H54 (cell line): ENCODE results near the gene RGS18.
"Not testable (repeated sequence)": the region's sequence is repeated elsewhere in the genome, so short reads cannot be mapped to it uniquely, and the experiment has no call there.

Source experiments
- DNase-seq: peaks from one replicate; pipeline ENCODE4 v3.0.0; 2011; ENCODE audit warnings: low spot score, mixed read lengths; ENCODE audit not compliant: insufficient read length
- FAIRE-seq: peaks from 3 replicates; lab custom pipeline; 2011; peaks lifted over from hg19 to GRCh38; lab: Jason Lieb, UNC
- POLR2A ChIP-seq: IDR thresholded peaks from 2 replicates; pipeline ENCODE4 v1.6.1; 2011; ENCODE audit warnings: low read depth, mild to moderate bottlenecking, low read length

RGS18 gene, protein sequence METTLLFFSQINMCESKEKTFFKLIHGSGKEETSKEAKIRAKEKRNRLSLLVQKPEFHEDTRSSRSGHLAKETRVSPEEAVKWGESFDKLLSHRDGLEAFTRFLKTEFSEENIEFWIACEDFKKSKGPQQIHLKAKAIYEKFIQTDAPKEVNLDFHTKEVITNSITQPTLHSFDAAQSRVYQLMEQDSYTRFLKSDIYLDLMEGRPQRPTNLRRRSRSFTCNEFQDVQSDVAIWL

DNA sequence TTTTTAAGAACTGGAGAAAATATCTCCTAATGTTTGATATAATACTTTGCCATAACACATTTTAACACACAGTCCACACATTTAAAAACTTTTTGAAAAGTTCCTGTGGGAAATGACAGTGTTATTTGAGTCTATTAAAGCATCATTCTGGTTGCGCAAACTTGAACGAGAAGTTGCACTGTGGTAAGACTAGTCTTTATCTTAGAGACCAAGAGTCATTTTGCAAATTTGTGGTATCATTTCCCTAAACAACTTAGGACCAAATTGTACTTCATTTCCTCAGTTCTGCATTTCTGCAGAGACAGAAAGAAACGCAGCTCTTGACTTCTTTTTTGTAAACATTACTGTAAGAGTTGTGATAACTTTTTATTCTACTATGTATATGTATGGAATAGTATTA is at the start of gene RGS18:
TSS of gene RGS18 (plus strand) at position 282 of the 400 bp plus-strand sequence. CDS start 176 bp downstream, outside the sequence.
- FAIRE-seq = no peak
- TF ChIP-seq POLR2A = no peak
- DNase-seq = no peak

DNA sequence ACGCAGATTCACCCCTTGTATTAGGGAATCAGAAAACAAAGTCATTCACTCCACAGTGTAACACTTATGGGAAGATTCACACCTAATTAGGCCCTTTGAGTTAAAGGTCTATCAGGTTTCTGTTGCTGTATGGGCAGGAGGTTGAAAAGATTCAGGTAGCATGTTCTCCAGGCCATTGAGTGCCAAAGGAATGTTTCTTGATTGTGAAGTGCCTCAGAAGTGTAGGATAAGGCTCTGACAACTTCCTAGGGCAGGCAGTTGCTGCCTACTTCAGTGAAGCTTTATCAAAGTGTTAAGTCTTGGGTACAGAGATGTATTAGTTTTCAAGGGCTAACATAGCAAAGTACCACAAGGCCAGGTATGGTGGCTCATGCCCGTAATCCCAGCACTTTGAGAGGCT is 48.7 kb upstream of the RGS18 start:
- DNase-seq = no peak
- no peak for FAIRE-seq
- TF ChIP-seq POLR2A = no peak

DNA sequence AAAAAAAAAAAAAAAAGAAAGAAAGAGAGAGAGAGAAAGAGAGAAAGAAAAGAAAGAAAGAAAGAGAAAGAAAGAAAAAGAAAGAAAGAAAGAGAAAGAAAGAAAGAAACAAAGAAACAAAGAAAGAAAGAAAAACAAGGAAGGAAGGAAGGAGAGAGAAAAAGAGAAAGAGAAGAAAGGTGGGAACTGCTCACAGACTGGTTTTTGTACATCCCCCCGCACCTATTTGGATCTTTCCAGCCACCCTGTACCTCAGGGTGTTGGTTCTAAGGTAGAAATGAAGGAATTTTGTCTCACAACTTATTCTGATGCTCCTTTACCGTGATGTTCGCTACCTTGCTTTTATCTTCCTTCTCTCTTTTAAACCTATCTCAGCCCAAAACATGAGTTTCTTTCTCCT is 43.3 kb upstream of the RGS18 start:
- no peak for TF ChIP-seq POLR2A
- DNase-seq = no peak
- no peak for FAIRE-seq

DNA sequence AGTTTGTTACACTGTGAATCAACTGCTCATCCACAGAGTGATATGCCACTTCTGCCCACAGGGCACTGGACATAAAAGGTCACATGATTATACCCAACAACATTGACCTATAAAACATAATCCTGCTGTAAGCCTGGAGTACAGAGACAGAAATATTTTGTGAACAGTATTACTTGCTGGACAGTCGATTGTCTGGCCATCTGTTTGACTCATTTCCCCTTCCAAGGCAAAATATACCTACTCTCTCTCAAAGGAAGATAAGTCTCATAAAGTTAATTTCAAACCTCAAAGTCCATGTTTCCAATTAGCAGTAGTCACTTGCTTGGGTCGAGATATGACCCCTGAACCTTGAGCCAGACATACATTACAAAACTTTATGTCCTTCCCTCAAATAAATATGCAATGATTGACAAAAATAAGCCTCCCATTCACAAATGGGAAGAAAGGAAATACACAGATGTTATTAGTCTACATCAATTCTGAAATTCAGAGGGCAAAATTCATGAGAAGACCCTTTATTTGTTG is 39.3 kb upstream of the RGS18 start:
- DNase-seq = no peak
- no peak for TF ChIP-seq POLR2A
- FAIRE-seq = no peak

DNA sequence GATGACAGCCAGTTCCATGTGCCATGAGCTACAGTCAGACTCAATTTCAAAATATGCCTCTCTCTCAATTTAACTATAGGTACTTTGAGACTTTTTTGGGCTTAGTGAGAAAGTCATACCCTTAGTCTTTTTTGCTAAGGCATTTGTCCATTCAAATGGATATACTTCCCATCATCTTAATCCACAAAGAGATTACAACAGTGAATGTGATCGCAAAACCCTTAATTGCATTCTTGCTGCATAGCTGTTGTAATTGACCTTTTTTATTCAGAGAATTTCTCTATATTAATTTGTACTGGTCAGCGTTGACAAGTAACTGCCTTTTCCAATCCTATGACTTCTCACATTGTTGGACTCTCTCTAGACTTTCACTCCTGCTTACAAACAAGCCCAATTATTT is 38.6 kb upstream of the RGS18 start:
- no peak for DNase-seq
- no peak for TF ChIP-seq POLR2A
- FAIRE-seq = no peak

DNA sequence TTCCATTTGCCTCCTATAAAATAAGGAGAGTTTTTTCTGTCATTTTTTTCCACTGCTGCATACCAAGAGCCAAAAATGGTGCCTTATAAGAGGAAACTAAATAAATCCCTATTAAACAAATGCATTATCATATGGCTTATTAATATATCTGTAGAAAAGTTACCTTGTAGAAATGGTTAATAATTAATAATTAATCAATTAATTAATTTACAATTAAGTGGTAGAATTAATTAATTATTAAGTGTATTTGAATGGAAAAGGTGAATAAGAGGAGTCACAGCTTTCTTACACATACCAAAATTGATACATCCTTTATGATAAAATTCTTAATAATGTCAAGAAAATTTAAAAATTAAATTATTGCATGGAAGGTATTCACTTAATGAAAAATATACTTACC is 35.6 kb upstream of the RGS18 start:
- FAIRE-seq (no peak), DNase-seq (no peak)
- no peak for TF ChIP-seq POLR2A

DNA sequence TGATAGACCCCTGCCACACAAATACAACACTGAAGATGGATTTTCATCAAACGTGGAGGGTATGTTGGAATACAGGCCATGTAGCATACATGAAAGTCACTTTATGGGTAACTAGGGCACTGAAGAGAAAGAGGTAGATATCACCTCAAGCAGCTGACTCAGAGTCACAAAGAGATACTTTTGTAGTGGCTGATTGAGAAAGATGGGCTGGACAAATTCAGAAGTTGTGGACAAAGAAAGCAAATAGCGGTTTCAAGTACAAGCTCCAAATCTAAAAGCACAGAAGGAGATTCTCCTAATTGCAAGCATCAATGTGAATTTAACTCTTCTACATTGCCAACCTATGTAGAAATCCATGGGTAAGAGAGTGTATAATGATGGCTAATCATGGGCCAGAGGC is 35.0 kb upstream of the RGS18 start:
- no peak for TF ChIP-seq POLR2A
- FAIRE-seq (no peak), DNase-seq (no peak)

DNA sequence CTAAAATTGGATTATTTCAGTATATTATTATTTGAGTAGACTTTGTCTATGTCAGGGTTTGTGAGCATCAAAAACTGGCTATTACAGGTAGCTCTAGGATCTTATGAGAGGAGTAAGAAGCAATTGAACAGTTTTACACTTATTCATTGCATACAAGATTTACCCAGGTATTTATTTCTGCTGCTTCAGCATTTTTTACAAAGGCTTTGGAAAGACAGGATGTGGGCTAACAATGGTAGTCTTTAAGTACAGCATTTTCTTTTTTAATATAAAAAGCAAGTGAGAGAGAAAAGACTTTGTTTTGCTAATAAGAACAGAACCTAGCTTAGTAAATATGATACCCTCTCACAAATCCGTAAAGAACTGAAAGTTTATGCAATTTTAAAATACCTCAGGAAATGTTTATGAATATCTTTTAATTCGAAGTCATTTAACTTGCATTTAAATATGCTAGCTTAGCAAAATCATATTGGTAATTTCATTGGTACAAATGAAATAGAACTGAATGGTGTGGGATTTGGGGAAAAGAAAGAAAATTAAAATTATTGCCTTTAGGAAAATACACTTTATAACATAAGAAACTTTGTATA is 32.1 kb upstream of the RGS18 start:
- FAIRE-seq (no peak), DNase-seq (no peak)
- no peak for TF ChIP-seq POLR2A

DNA sequence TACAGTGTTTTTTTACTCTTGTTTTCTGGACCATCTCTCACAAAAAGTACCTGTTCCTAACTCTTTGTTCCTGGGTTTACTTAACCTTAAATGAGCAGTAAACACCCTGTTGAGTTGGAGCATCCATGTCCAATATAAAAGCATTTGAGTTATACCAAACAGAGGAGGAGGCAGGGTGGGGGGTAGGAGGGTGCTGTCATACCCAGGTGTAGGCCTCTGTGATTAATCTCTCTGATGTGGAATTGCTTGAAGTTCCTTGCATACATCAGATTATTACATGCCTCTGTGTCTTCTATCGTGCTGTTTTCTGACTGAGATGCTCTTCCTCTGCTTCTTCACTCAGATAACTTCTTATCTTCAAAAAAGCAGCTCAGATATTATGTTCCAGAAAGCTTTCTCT is 28.1 kb upstream of the RGS18 start:
- no peak for DNase-seq
- no peak for TF ChIP-seq POLR2A
- no peak for FAIRE-seq

DNA sequence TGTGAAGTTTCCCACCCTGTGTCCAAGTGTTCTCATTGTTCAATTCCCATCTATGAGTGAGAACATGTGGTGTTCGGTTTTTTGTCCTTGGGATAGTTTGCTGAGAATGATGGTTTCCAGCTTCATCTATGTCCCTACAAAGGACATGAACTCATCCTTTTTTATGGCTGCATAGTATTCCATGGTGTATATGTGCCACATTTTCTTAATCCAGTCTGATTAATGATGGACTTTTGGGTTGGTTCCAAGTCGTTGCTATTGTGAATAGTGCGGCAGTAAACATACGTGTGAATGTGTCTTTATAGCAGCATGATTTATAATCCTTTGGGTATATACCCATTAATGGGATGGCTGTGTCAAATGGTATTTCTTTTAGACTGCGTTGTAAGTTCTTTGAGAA is 27.4 kb upstream of the RGS18 start:
- DNase-seq, FAIRE-seq: not testable (repeated sequence)

DNA sequence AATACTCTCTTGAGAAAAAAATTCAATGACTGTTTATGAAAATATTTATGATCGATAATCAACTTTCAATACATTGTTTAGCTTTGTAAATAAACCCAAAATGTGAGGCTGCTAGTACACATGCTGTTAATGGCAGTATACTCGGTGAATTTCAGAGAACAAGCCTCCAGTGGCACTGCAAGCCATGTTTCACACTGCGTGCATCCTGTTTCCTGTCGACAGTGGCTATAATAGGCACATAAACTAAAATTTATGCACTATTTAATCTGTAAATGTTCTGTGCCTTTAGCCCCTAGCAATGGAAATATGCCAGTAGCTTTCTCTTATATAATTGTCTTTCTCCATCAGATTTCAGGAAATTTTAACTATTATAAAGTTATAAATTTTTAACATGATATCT is 26.3 kb upstream of the RGS18 start:
- DNase-seq (no peak), FAIRE-seq (no peak)
- TF ChIP-seq POLR2A = no peak

DNA sequence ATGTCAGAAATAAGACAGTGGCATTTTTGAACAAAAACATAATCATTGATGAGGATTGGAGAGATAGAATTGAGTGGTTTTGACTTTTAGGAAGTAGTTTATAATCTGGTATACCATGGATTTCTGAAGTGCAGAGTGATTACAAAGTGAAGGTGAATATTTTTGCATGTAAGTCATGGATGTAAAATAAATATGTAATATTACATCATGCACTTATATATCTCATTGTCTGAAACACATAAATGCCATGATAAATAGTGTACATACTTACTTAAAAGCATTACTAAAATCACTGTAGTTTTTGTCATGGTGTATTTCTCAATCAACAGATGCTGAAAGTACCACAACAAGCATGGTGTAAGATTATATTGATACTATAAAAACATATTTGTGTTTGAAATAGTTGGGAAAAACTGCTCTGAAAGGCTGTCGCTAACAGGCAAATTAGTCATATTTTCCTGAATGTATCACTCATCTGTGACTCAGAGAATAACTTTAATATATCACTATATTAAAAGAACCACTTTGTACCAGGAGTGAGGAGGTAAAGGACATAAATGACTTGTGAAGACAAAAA is 24.8 kb upstream of the RGS18 start:
- FAIRE-seq = no peak

DNA sequence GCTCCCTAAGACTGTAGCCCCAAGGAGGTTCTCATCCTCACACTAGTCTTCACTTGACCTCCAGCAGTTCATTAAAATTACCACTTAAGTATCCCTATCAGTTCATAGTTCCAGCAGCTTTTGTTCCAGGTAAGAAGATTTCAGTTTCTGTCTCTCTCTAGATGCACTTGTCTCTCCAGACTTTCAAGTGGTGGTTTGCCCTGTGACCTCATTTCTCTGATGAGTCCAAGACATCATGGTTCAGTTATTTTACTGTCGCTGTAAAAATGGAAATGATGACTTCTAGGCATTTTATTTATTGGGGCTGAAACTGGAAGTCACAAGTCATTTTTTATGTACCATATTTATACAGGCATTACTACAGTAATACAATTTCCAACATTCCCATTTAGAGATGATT is 17.9 kb upstream of the RGS18 start:
- no peak for DNase-seq
- FAIRE-seq = no peak
- no peak for TF ChIP-seq POLR2A

More for the DNA sequence above, 24.8 kb upstream of the RGS18 start:
- TF ChIP-seq POLR2A = no peak
- DNase-seq = no peak

DNA sequence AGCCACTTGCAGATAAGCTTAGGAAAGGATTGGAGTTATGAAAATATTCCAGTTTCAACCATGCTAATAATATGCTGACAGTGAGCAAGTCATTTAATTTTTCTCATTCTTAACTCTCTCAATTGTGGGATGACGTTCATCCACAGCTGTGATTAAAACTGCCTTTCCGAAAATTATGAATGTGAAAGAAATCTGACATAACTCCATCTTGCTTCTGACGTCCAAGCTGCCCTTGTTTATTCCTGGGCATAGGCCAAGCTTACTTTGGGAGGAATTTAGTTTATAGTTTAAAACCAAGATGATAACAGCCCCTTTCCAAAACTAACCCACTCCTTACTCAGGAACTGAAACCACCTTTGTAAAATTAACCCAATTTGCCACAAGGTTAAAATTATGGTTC is 11.0 kb upstream of the RGS18 start:
- no peak for TF ChIP-seq POLR2A
- DNase-seq (no peak), FAIRE-seq (no peak)

DNA sequence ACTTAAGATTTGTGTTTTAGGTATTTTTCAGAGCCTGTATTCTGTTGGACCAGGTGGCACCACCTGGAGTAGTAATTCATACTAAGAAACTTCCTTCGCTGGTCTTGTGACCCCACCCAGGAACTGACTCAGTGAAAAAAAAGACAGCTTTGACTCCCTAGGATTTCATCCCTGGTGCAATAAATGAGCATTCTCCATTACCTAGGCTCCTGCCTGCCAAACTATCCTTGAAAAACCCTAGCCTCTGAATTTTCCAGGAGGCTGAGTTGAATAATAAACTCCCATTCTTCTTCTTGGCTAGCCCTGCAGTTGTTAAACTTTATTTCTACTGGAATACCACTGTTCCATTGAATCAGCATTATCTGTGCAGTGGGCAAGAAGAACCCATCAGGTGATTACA is 10.6 kb upstream of the RGS18 start:
- no peak for TF ChIP-seq POLR2A
- DNase-seq = no peak
- no peak for FAIRE-seq
